T47D (cell line): ENCODE data around the gene INTS6L.

Source experiments
- DNase-seq, 2 experiments: peaks; one replicate each; pipeline versions ENCODE4 v3.0.0 to v3.0.0-alpha.2; 2011 to 2012; ENCODE audit warnings: low read depth in 1 of 2, low spot score in 1 of 2
- JUND ChIP-seq: IDR thresholded peaks from 2 replicates; pipeline ENCODE4 v1.6.1; 2012; ENCODE audit warnings: low read depth
- in situ Hi-C: cut with HindIII; loops from 2 replicates; pipeline ENCODE4 v1.10.0; 2016; ENCODE audit warnings: low sequenced_read_pairs, low pct_unique_long_range_greater_than_20kb

Gene INTS6L

DNA sequence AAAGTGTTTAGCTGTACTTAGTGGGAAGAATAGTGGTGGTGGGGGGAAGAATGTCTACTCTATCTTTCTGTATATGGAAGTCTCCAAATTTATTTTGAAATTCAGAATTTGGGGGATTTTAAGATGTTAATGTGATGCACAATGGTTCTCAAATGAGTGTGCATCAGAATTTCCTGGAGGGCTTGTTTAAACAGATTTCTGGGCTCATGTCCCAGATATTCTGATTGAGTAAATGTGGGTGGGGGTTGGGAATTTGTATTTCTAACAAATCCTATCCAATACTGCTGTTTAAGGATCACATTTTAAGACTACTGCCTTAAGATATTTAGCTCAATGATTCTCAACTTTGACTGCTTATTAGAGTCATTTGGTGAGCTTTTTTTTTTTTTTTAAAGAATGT is 15.1 kb upstream of the INTS6L start:
- in situ Hi-C loops, result no loop called here
- DNase-seq, result no peak
- TF ChIP-seq JUND, result no peak

DNA sequence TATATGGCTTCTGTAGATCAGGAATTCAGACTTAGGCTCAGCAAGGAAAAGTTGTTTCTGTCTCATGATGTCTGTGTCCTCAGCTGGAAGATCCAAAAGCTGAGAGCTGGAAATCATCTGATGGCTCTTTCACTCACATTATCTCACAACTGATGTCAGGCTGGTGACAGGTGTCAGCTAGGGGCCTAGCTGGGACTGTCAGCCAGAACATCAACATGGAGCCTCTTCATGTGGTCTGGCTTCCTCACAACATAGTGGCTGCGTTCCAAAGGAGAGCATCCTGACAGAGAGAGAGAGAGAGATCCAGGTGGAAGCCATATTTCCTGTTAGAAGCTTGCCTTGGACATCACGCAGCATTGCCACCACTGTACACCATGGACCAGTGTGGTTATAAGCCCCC is 10.6 kb upstream of the INTS6L start:
- in situ Hi-C loops, result no loop called here

DNA sequence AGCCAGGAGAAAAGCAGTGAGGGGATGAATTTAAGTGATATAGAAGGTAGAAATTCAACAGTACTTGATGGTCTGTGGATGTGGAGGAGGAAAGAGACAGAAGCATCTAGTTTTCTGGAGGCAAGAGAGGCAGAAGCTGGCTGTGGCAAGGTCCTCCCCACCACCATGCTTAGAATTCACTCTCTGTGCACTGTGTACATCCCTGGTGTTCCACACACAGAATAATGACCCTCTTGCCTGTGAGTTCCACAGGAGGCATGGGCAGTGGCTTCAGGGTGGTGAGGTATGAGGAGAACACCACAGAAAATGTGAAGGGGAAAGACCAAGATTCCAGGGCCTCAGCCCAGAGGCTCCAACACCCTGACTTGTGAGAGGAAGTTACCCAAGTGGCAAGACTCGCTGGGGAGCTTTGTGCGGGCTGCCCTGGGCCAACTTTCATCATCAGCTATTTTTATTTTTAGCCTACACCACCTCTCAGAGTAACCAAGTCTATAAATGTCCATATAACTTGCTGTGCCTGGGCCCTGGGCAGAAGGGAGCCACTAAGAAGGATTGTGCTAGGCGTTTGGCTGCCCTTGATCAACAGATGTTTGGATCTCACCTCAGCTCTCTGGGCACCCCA is 7.8 kb upstream of the INTS6L start:
- TF ChIP-seq JUND, result no peak
- in situ Hi-C loops, result no loop called here
- no peak for DNase-seq

More for the DNA sequence above, 10.6 kb upstream of the INTS6L start:
- no peak for TF ChIP-seq JUND
- no peak for DNase-seq

DNA sequence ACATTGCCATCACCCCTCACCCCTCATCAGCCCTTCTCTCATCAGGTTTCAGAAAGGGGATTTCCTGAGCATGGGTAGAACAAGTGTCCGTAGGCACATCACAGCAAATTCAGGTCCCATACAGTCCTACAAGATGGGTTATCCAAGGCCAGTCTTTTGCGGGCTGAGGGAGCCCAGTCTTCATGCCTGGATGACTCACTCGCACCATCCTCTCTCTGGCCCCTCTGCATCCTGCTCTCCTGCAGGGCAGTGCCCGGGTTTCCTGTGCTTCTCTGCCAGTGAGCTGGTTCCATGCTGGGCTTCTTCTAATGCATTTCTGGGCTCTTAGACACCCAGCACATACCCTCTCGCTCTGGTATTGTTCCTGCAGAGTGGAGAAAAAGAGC is 7.3 kb upstream of the INTS6L start:
- no peak for DNase-seq
- no peak for TF ChIP-seq JUND
- in situ Hi-C loops, result no loop called here

DNA sequence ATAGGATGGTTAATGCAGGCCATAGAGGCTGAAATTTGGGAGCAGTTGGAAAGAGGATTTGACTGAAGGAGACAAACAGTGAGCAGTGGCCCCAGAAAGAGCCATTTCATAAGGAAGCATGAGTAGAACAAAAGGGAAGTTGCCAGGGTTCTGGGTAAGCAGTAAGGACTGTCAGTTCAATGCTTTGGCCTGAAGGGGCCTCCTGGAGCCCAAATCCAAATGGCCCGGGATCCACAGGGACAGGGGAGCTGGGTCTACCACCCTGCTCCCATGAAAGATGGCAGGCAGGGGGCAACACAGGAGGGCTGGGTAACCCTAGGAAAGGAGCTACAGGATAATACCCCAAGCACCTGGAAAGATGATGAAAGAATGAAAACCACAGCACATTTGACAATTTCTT is 4.1 kb upstream of the INTS6L start:
- TF ChIP-seq JUND, result no peak
- no peak for DNase-seq
- in situ Hi-C loops, result no loop called here

DNA sequence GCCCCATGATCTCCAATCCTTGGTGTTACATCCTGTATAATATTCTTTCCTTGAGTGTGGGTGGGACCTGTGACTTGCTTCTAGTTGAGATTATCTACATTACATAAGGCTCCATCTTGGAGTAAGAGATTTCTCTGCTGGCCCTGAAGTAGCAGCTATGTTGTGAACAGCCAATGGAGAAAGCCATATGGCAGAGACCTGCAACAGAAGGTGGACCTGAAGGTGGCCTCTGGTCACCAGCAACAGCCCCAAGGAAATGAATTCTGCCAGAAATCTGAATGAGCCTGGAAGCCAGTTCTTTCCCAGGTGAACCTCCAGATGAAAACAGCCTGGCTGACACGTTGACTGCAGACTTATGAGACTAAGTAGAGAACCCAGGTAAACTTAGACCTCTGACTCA is 2.3 kb upstream of the INTS6L start:
- DNase-seq, result no peak
- TF ChIP-seq JUND, result no peak
- in situ Hi-C loops, result no loop called here

DNA sequence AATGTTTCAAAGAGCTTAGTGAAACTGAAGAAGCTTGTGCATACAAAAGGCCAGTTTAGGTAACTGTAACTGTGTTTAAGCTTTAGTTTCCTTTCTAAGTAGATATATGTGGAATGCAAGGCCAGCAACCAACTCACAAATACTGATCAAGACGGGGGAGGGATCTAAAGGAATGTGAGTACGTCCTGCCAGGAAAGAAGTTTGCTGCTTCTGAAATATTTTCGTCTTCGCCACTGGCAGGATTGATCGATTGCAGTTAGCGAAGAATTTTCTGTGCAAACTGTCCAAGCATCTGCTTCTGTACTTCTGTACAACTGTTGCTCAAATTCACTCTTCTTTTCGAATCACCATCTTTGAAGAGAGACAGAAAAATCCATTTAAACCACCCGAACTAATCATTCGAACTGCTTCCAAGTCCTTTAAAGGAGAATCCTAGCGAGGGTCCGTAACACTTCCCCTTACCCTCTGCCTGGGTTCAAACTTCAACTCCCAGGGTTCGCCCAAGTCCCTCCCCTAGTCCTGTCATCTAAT is 373 bp upstream of the INTS6L start:
- TF ChIP-seq JUND, result no peak
- in situ Hi-C loops, result no loop called here
- DNase-seq, result peak in 1 of 2 experiments; percentile 18

DNA sequence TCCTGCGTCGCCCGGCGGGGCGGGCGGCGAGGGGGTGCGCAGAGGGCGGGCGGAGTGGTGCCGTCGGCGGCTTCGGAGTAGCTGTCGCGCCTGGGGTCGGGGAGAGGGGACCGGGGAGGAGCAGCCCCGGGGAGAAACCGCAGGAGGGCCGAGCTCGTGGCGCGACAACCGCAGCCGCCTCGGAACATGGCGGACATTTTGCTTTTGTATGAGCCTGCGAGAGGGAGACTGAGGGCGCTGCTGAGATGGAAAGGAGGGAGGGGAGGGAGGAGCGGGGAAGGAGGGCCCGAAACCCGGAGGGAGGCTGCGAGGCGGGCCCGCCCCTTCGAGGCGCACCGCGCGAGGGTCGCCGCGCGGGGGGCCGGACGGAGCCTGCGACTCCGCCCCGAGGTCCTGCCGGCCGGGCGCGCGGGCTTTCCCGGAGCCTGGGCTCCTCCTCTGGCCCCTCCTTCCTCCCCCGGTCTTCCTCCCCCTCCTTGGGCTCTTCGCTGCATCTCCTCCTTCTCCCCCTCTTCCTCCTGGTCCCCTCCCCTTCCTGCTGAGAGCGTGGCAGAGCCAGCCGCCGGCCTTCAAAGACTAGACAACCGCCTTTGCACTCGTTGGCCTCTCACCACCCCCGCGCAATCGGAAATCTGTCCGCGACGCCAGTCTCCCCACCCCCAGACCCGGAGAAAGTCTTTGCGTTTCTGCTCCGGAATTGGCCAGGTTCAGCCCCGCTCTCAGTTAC is 1.1 kb downstream of the INTS6L start:
- DNase-seq, result peak; percentile 11 to 88
- in situ Hi-C loops, result no loop called here
- no peak for TF ChIP-seq JUND

DNA sequence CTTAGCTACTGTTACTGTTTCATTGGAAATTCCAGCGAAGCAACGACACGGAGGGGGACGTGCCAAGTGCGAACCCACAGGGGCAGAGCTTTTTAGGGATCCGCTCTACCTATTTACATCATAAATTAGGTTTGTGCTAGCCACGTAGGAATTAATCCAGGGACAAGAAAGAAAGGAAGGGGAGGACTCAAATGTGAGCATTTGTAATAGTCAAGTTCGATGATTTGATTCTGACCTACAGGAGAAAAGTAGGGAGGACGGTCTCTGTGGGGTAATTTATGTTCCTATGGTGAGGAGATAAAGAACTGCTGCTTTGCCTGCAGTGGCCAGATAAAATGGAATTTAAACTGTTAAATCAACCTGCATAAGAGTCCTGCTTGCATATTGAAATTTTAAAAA is 1.7 kb downstream of the INTS6L start:
- TF ChIP-seq JUND, result no peak
- DNase-seq, result no peak
- in situ Hi-C loops, result no loop called here

DNA sequence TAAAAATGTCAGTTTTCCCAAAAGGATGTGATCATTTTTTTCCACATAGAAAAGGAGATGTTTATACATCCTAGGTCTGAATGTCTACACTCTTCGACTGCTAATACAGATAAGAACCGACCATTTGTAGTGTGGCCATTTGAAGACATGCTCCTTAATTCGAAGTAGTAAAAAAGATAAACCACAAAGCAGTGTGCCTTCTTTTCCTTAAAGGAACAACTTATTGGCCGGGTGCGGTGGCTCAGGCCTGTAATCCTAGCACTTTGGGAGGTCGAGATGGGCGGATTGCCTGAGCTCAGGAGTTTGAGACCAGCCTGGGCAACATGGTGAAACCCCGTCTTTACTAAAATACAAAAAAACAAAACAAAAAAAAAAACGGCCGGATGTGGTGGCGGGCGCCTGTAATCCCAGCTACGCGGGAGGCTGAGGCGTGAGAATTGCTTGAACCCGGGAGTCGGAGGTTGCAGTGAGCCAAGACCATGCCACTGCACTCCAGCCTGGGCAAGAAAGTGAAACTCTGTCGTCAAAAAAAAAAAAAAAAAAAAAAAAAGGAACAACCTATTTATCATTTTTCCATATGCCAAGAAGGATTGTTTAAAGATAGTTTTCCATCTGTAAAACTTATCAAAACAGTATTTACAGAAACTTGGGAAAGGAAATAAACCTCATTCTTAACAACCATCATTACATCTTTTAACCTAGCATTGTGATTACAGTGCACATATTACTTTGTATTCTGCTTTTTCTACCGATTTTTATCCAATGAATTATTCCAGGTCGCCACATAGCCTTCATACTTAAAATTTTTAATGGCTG is 2.6 kb downstream of the INTS6L start:
- in situ Hi-C loops, result no loop called here
- TF ChIP-seq JUND, result no peak
- no peak for DNase-seq

DNA sequence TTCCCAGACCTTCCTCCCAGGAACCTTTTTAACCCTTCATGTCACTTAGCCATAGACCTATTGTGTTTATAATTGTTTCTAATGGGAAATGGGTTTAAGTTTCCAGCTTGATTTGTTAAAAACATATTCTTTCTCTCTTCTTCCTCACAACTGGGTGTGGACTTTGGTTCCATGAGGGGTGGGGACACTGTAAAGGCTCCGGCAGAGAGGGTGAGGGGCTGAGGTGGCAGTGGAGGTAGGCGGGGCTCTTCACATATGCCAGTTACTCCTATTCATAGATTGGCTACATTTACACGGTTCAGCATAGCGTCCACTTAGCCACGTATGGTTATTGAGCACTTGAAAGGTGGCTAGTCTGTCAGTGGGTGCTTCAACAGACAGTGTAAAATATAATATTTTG is 7.8 kb downstream of the INTS6L start:
- in situ Hi-C loops, result no loop called here
- DNase-seq, result no peak
- TF ChIP-seq JUND, result no peak

DNA sequence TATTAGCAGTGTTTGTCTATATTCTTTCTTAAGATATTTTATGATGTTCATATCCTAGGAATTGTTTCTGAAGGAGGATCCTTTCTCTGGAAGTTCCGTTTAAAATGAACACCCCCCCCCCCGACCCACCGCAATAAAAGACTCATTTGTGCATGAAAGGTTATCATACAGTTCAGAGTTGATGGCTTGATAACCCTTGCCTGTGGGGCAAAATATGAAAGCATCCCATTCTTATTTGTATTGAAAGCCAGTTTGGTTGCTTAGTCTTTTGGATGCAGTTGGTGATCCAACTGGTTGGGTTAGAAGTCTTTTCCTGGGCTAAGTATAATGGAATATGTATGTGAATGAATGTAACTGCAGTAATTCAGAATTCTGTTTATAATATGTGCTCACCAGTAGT is 8.3 kb downstream of the INTS6L start:
- in situ Hi-C loops, result no loop called here

DNA sequence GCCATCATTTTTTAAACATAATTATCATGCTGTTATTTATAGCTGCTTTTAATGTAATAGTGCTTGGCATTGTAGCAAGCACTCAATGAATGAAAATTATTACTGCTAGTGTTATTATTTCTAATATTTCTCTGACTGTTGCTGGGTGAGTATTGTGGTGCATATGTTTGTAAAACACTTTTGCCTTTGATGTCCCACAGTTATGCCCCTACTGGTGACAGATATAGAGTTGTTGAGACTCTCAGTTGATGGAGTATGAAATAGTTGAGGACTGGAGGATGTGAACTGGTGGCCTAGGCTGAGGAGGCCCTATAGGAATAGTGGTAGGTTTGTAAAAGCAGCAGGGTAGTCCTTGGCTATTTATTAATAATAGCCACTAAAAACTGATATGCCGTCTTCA is 9.6 kb downstream of the INTS6L start:
- no peak for TF ChIP-seq JUND
- DNase-seq, result no peak
- in situ Hi-C loops, result no loop called here

More for the DNA sequence above, 8.3 kb downstream of the INTS6L start:
- TF ChIP-seq JUND, result no peak
- DNase-seq, result peak in 1 of 2 experiments; percentile 40
